ENCODE data around the gene EML1.

Gene EML1, protein sequence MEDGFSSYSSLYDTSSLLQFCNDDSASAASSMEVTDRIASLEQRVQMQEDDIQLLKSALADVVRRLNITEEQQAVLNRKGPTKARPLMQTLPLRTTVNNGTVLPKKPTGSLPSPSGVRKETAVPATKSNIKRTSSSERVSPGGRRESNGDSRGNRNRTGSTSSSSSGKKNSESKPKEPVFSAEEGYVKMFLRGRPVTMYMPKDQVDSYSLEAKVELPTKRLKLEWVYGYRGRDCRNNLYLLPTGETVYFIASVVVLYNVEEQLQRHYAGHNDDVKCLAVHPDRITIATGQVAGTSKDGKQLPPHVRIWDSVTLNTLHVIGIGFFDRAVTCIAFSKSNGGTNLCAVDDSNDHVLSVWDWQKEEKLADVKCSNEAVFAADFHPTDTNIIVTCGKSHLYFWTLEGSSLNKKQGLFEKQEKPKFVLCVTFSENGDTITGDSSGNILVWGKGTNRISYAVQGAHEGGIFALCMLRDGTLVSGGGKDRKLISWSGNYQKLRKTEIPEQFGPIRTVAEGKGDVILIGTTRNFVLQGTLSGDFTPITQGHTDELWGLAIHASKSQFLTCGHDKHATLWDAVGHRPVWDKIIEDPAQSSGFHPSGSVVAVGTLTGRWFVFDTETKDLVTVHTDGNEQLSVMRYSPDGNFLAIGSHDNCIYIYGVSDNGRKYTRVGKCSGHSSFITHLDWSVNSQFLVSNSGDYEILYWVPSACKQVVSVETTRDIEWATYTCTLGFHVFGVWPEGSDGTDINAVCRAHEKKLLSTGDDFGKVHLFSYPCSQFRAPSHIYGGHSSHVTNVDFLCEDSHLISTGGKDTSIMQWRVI

GRCh38 chr14:99793213-99794150 is at the start of gene EML1:
Gene EML1 (plus strand): TSS chr14:99793413. CDS start chr14:99793477, 64 bp downstream.
- peak; percentile 81 to 92 (median 87) for DNase-seq

DNA sequence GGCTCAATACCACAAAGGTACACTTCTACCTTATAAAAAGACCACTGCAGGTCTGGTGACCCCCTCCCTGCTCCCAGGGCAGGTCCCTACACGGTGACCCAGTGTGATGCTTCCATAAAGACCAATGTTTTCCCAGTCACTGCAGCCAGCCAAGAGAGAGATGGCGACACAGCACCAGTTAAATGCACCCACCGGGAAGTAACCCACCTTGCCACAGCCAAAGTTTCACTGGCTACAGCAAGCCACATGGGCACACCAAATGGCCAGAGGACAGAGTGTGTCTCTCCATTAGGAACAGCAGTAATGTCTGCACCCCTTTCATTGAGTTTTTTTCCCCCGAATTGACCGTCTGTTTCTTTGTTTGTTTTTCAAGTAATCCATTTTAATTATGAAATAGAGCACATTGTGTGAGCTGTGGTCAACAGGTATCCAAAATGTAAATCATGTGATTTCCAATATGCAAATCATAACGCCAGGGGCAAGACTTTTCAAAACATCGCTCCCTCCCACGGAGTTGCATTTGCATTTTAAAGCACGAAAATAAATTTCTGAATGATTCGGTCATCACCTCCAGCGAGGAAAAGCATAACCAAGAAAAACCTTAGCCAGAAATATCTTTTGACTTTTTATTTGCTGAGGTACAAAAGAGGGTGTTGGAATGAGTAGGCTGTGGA is 48.9 kb upstream of the EML1 start:
- peak in 1 of 3 experiments; percentile 27 for DNase-seq

- DNase-seq = no peak
These were observed 48.4 kb upstream of the EML1 start for GRCh38 chr14:99744873-99745224.

DNA sequence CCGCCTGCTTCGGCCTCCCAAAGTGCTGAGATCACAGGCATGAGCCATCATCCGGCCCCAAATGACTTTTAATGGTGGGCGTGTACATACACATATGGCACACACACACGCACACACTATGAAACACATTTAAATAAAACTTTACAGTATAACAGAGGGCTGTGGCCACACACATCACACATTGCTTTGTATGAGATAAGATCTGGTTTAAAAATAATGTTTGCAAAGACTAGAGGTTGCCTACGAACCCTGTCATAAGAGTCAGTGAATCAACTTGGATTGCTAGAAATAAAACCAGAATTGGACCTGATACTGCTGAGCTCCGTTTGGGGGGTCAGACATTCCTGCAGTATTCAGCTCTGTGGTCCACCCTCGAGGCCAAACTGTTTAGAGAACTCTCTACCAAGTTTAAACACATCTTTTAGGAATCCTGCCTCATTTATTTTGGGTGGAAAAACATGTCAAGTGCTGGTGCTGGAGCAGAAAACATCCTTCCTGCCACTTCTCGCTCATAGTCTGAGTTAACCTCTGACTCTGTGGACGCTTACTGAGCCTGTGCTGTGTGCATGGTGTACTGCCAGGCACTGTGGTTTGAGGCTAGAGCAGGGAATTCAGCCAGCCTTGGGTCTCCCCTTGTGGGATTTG is 47.8 kb upstream of the EML1 start:
- no peak for DNase-seq

DNA sequence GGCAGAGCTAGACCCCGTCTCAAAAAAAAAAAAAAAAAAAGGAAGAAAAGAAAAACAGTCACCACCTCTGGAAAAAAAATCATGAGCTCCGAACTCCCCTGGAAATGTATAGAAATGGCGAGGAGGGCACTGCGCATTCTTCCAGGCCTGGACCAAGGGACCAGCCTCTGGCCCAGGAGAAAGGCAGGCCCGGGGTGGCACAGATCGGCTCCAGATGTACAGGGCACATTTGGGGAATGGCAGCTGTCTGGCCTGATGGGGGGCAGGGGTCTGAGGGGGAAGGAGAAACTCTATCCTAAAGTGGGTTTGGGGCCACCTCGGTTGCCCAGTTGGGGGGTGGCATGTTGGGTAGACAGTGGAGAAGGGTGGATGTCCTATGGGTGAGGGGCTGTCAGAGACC is 46.0 kb upstream of the EML1 start:
- no peak for DNase-seq

GRCh38 chr14:99747582-99748330 is 45.5 kb upstream of the EML1 start:
- no peak for DNase-seq

DNA sequence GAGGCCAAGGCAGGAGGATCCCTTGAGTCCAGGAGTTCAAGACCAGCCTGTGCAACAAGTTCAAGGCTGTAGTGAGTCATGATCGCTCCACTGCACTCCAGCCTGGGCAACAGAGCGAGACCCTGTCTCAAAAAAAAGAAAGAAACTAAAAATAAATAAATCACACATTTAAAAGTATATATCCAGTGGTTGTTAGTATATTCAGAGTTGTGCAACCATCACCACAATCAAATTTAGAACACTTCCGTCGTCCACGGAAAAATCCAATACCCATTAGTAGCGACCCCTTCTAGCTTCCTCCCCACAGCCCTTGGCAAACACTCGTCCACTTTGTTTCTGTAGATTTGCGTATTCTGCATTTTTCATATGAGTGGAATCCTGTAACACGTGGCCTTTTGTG is 44.7 kb upstream of the EML1 start:
- DNase-seq = no peak

DNA sequence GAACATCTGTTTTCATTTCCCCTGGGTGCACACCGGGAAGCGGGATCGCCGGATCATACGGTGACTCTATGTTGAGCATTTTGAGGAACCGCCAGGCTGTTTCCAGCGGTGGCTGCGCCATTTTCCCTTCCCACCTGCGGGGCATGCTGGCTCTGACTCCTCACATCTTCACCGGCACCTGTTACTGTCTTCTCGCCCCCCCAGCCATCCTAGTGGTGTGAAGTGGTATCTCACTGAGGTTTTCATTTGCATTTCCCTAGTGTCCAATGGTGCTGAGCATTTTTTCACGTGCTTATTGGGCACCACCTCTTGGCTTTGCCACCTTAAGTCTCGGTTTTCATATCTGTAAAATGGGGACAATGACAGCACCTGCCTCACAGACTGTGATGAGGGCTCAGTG is 44.1 kb upstream of the EML1 start:
- peak in 1 of 3 experiments; percentile 8 for DNase-seq

GRCh38 chr14:99749763-99750715 is 43.2 kb upstream of the EML1 start:
- no peak for DNase-seq

- DNase-seq = no peak
These were observed 42.3 kb upstream of the EML1 start for GRCh38 chr14:99750746-99751450.

- DNase-seq = no peak
These were observed 41.4 kb upstream of the EML1 start for GRCh38 chr14:99751539-99752485.

DNA sequence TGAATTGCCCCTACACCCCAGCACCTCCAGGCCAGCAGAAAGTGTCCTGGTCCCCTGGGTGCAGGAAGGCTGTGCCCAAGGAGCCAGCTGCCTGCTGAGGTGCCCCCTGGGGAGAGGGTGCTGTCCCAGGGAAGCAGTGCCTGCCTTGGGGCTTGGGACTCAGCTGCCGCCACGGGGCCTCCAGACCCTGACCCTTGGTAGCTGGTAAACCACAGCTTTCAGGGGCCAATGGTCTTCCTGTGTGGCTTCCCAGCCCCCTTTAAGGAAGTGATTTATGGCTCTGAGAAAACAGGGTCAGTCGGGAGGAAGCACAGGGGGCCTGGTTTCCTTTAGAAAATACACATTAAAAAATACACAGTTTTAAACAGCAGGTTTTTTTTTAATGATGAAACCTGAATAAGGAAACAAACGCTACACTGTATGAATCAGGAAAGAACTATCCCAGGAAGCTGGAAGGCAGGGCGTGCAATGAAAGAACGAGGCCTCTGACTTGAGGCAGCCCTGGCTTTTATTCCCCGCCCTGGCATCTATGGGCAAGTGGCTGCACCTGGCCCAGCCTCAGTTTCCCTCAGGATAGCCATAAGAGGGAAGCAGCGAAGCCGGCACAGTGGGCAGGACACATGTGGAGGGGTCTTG is 40.6 kb upstream of the EML1 start:
- DNase-seq = no peak

- DNase-seq = peak in 1 of 3 experiments; percentile 36
These were observed 39.7 kb upstream of the EML1 start for GRCh38 chr14:99753225-99754140.

GRCh38 chr14:99754141-99755067 is 38.8 kb upstream of the EML1 start:
- peak in 1 of 3 experiments; percentile 21 for DNase-seq

GRCh38 chr14:99755068-99755405 is 38.2 kb upstream of the EML1 start:
- DNase-seq = no peak

Data from NCI-H1417 (cell line).